GM18507 (cell line): ENCODE data around the gene CRADD.

Experiments
- DNase-seq: peaks from one replicate; pipeline ENCODE4 v3.0.0; 2011; ENCODE audit warnings: low read depth; ENCODE audit not compliant: insufficient read length; ENCODE audit errors: extremely low spot score
- FAIRE-seq: peaks from 2 replicates; lab custom pipeline; 2011; peaks lifted over from hg19 to GRCh38; lab: Jason Lieb, UNC

Gene CRADD

DNA sequence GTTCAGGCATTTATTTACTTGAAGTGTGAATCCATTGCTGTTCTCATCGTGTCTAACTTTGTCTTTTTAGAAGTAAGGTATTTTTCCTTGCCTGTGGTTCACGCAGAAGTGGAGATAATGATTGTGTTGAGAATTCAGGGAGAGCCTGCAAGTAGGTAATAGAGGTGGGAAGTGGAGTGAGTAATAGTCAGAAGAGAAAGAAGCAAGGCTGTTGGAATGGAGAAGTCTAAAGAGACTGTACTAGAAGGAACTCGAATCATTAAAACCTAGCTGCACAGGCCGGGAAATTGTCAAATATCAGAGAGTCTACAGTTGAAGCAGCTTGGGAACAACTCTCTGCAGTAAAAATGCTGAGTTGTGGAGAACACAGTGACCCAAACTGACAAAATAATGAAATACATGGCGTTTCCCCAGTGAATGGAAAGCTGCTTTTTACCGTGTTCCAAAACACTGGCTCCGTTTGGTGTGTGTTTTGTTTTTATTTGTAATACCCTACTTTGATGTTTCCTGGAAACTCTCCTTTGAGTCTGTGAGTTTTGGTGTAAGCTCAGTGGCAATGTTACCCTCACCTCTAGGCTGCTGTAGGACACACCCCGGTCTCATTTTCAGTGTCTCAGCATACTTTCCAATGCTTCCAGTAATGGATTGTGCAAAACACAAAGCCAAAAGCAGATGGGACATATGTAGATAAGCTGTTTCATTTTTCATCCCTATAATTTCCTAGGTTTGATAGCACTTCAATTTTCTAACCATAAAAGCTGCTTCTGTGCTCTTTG, 146.6 kb downstream of the CRADD start:
- FAIRE-seq: no peak
- no peak for DNase-seq

GRCh38 chr12:93824514-93825500, 147.6 kb downstream of the CRADD start:
- FAIRE-seq: no peak
- DNase-seq: no peak

- no peak for FAIRE-seq
- DNase-seq: no peak
Measured at GRCh38 chr12:93825501-93825888, 148.3 kb downstream of the CRADD start.

- DNase-seq (no peak), FAIRE-seq (no peak)
Measured at GRCh38 chr12:93825931-93826555, 148.9 kb downstream of the CRADD start.

DNA sequence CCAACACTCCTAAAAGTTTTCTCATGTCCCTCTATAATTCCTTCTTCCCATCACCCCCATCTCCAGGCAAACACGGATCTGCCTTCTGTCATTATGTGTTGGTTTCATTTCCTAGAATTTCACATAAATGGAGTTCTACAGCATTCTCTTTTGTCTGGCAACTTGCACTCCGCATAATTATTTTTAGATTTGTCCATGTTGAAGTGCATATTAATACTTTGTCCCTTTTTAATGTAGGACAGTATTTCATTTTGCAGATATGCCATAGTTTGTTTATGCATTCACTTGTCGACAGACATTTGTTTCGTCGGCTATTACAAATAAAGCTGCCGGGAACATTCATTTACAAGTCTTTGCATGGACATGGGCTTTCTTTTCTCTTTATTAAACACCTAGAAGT, 150.0 kb downstream of the CRADD start:
- FAIRE-seq: no peak
- no peak for DNase-seq

- DNase-seq: no peak
- no peak for FAIRE-seq
Measured at GRCh38 chr12:93827669-93828068, 150.5 kb downstream of the CRADD start.

DNA sequence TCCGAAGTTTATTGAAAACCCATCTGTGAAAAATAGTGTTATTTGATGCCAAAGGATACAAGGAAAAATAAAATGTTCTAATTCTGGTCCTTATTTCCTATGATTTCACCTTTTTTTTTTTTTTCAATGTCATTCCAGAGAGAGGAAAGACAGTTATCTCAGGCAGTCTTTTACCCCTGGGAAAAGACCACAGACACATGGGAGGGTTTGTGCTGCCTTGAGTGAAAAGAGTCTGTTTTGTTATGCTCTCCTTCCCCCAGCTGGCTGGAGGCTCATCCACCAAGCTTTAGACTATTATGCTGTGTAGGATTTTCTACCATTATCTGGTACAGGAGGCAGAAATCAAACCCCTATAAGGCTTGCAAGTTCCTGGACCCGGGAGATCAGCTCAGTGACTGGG, 151.8 kb downstream of the CRADD start:
- FAIRE-seq: no peak

DNA sequence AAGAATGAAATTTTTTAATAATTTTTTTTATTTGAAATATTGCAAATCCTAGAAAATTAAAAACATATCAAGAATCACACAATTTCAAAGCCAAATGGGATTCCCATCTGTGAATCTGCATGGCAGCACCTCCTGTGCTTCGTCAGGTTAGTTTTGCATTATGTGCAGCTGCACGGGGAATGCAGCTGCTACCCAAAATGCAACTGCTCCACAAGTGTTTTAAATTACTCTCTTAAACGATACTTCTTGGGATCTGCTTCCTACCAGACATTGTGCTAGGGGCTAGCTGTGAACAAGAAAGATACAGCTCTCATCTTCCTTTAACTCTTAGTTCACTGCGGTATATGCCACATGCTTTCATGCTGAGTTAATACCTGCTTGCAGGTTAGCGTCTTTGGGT, 154.2 kb downstream of the CRADD start:
- FAIRE-seq: no peak
- no peak for DNase-seq

More for the DNA sequence above, 151.8 kb downstream of the CRADD start:
- no peak for DNase-seq

- DNase-seq (no peak), FAIRE-seq (no peak)
Measured at GRCh38 chr12:93832131-93832530, 155.0 kb downstream of the CRADD start.

GRCh38 chr12:93833946-93834345, 156.8 kb downstream of the CRADD start:
- FAIRE-seq: no peak
- no peak for DNase-seq

DNA sequence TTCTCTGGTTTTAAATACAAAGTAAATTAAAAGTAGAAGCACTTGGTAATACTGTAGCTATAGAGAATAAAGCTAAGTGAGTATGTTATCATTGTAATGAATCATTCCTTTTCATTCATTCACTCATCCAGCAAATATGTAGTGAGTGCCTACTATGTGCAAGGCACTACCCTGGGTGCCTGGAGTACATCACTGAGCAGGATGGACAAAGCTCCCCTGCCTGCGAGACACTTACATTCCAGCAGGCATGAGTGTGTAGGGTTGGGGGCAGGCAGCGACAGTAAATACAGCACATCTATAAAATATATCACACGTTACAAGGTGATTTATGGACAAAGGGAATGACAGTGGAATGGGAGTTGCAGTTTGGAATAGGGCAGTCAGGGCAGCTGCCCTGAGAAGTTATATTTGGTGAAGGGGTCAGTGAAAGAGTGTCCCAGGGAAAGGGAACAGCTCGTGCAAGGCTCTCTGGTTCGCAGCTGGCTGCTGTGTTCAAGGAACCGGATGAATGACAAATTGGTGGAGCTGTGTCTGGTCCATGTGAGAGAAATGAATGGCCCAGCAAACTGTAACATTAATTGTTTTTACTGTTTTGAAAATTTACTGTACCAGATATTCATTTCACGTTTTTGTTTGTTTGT, 159.6 kb downstream of the CRADD start:
- FAIRE-seq: no peak
- no peak for DNase-seq

GRCh38 chr12:93838193-93838592, 161.0 kb downstream of the CRADD start:
- FAIRE-seq: no peak
- no peak for DNase-seq

- DNase-seq (no peak), FAIRE-seq (no peak)
Measured at GRCh38 chr12:93839064-93839463, 161.9 kb downstream of the CRADD start.

DNA sequence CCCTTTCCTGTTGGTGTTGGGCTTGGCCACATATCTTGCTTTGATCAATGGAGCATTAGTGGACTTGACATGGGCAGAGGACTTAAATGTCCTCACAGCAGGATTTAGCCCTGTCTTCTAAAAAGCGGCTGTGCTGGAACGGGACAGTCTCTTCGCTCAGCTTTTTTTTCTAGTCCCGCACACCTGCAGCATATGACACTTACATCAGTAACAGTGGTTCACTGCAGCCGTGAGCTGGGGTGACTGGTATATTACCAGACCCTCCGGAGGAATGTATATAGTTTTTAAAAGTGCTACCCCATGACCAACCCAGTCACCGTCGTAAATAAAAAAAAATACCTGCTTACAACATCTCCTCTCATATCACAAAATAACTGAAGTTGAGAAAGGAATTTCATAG, 164.5 kb downstream of the CRADD start:
- FAIRE-seq (no peak), DNase-seq (no peak)

DNA sequence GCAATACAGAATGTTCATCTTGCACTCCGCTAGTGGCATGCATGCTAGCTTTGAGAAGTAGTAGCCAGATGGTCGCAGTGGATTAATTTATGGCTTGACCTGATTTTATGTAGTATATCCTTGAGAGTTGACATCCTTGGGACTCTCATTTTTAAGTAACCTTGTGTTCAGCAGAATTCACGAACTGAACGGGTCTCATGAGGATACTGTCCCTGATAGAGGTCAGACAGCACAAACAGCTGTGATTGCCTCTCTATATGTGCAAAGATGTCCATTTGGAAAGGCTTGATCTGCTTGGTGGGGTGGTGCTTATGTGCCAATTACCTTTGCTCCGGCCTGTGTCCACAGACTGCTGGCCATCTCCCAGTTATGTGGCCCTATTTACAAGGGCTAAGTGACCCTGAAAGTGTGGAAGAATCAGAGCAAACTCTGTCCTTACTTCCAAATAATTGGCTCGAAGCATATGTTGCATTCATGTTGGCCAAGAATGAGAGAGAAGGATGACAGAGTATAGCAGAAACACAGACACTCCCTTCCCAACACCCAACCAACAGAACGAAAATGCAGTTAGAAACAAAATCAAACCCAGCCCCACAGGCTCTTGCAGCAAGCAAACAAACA, 167.1 kb downstream of the CRADD start:
- FAIRE-seq: no peak
- no peak for DNase-seq

- FAIRE-seq: no peak
Measured at GRCh38 chr12:93846936-93847516, 169.9 kb downstream of the CRADD start.

DNA sequence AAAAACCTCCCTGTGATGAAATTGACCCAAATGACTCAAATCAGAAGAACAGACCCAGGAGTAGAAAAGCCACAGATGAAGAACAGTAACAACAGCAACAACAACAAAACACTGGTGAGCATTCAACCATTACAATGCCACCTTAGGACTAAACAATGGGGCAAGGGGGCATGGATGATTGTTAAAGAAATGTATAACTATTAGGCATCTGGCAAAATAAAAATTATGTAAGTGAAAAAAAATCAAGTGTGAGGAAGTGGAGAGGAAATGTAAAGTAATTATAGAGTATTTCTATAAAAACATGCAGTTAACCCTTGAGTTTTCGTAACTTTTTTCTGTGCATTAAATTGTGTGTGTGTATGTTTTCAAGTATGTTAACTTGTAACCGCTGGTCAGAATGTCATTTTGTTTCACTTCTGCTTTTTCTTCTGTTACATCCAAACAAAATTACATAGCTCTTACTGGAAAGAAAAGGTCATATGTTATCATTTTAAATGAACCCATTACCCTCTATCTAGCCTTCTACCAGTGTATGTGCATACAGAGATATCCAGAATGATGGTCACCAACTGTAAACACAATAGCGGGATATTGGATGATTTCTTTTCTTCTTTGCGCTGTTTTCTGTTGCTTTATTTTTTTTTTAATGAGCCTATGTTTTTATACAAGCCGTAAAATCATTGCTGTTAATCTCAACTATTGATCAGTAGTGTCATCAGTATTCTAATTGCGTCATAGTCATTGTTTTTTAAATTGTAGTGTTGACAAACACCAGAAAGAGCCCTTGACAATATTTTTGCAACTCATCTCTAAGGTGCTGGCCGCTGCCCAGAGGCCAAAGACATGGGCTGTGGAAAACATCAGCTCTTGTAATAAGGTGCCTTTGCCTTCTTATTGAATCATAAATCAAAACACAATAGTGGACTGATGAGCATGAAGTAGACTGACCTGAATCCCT, 170.6 kb downstream of the CRADD start:
- FAIRE-seq (peak; percentile 93), DNase-seq (peak; percentile 43)

More at GRCh38 chr12:93846936-93847516, 169.9 kb downstream of the CRADD start:
- DNase-seq: no peak
